ENCODE data around the gene CBX7. TPM values are rescaled to one million over a fixed set of nuclear protein-coding genes. Genes with fewer than 3 reads are reported as not detected.

Gene CBX7
- total RNA-seq, 1 experiment from 2014 or later, result 7.9 TPM

GRCh38 chr22:39103431-39103830 lies 49.0 kb downstream of the CBX7 start:
- DNase-seq (ENCODE audit: low spot score), result no peak
- in situ Hi-C loops (cut with HindIII; ENCODE audit: low sequenced_read_pairs), result no loop called here

GRCh38 chr22:39101226-39101625 lies 51.3 kb downstream of the CBX7 start:
- in situ Hi-C loops (cut with HindIII; ENCODE audit: low sequenced_read_pairs), result no loop called here
- DNase-seq (ENCODE audit: low spot score), result no peak

- no peak for DNase-seq (ENCODE audit: low spot score)
- in situ Hi-C loops (cut with HindIII; ENCODE audit: low sequenced_read_pairs), result no loop called here
Measured at GRCh38 chr22:39098576-39098975, 53.9 kb downstream of the CBX7 start.

- DNase-seq (ENCODE audit: low spot score), result peak; percentile 36
- in situ Hi-C loops (cut with HindIII; ENCODE audit: low sequenced_read_pairs), result no loop called here
Measured at GRCh38 chr22:39098026-39098425, 54.5 kb downstream of the CBX7 start.

- peak; percentile 34 for DNase-seq (ENCODE audit: low spot score)
Measured at GRCh38 chr22:39097098-39098020, 55.1 kb downstream of the CBX7 start, which contains the start of gene APOBEC3H. APOBEC3H (plus strand) TSS chr22:39097244; CDS start chr22:39100279, 3,035 bp downstream.

GRCh38 chr22:39095971-39096370 lies 56.5 kb downstream of the CBX7 start:
- no peak for DNase-seq (ENCODE audit: low spot score)
- in situ Hi-C loops (cut with HindIII; ENCODE audit: low sequenced_read_pairs), result no loop called here

More at GRCh38 chr22:39097098-39098020, 55.1 kb downstream of the CBX7 start, which contains the start of gene APOBEC3H:
- in situ Hi-C loops (cut with HindIII; ENCODE audit: low sequenced_read_pairs), result no loop called here

- in situ Hi-C loops (cut with HindIII; ENCODE audit: low sequenced_read_pairs), result no loop called here
- no peak for DNase-seq (ENCODE audit: low spot score)
Measured at GRCh38 chr22:39094717-39095389, 57.6 kb downstream of the CBX7 start.

- in situ Hi-C loops (cut with HindIII; ENCODE audit: low sequenced_read_pairs), result no loop called here
- no peak for DNase-seq (ENCODE audit: low spot score)
Measured at GRCh38 chr22:39092111-39092862, 60.2 kb downstream of the CBX7 start.

GRCh38 chr22:39091126-39092081 lies 61.1 kb downstream of the CBX7 start:
- DNase-seq (ENCODE audit: low spot score), result no peak
- in situ Hi-C loops (cut with HindIII; ENCODE audit: low sequenced_read_pairs), result no loop called here

- no peak for DNase-seq (ENCODE audit: low spot score)
- in situ Hi-C loops (cut with HindIII; ENCODE audit: low sequenced_read_pairs), result no loop called here
Measured at GRCh38 chr22:39090426-39091064, 61.9 kb downstream of the CBX7 start.

- in situ Hi-C loops (cut with HindIII; ENCODE audit: low sequenced_read_pairs), result no loop called here
- no peak for DNase-seq (ENCODE audit: low spot score)
Measured at GRCh38 chr22:39089928-39090327, 62.6 kb downstream of the CBX7 start.

GRCh38 chr22:39088685-39089032 lies 63.8 kb downstream of the CBX7 start:
- in situ Hi-C loops (cut with HindIII; ENCODE audit: low sequenced_read_pairs), result no loop called here
- no peak for DNase-seq (ENCODE audit: low spot score)

GRCh38 chr22:39087881-39088684 lies 64.4 kb downstream of the CBX7 start:
- in situ Hi-C loops (cut with HindIII; ENCODE audit: low sequenced_read_pairs), result no loop called here
- no peak for DNase-seq (ENCODE audit: low spot score)

GRCh38 chr22:39087098-39087497 lies 65.4 kb downstream of the CBX7 start:
- in situ Hi-C loops (cut with HindIII; ENCODE audit: low sequenced_read_pairs), result no loop called here

GRCh38 chr22:39084666-39085065 lies 67.8 kb downstream of the CBX7 start:
- DNase-seq (ENCODE audit: low spot score), result no peak
- in situ Hi-C loops (cut with HindIII; ENCODE audit: low sequenced_read_pairs), result no loop called here

More at GRCh38 chr22:39087098-39087497, 65.4 kb downstream of the CBX7 start:
- DNase-seq (ENCODE audit: low spot score), result no peak

GRCh38 chr22:39083212-39084165 lies 69.0 kb downstream of the CBX7 start:
- in situ Hi-C loops (cut with HindIII; ENCODE audit: low sequenced_read_pairs), result no loop called here

More at GRCh38 chr22:39083212-39084165, 69.0 kb downstream of the CBX7 start:
- no peak for DNase-seq (ENCODE audit: low spot score)

Measured in G401 (cell line).